Measurements from ENCODE around the gene CABCOCO1. TPM values are rescaled to one million over a fixed set of nuclear protein-coding genes. Genes with fewer than 3 reads are reported as not detected.

Gene CABCOCO1
- total and polyA plus RNA-seq, 9 of the 15 experiments (the other 6 are each of a cell fraction or from before 2014, with no cell fraction given): 0.04 TPM; not detected in 8

GRCh38 chr10:61613665-61614064 lies 49.1 kb upstream of the CABCOCO1 start:
- Histone ChIP-seq H3K9me3 (replicated peaks; ENCODE audit: control insufficient read depth, insufficient read depth, low read depth, low read length) (no peaks in the 10 kb centered on the region), H3K27me3 (ENCODE audit: control insufficient read depth in 2 of 2, insufficient read depth in 2 of 2, low read length in 2 of 2) (no peaks in the 10 kb centered on the region), H3K9me1 (ENCODE audit: control insufficient read depth, insufficient read depth, low read length) (no peaks in the 10 kb centered on the region), H3K27ac (ENCODE audit: extremely low read depth, low read depth, low read length) (no peak overlapping the region), H3K4me3 (no peak overlapping the region), H4K20me1 (replicated peaks; ENCODE audit: control insufficient read depth, insufficient read depth, low read length) (no peaks in the 10 kb centered on the region), H3K36me3 (ENCODE audit: control insufficient read depth, insufficient read depth, low read length) (no peaks in the 10 kb centered on the region), H3K4me2 (ENCODE audit: insufficient read depth, low read length) (no peak overlapping the region), H3K4me1 (replicated peaks in 1 of 2; ENCODE audit: control insufficient read depth in 2 of 2, insufficient read depth in 2 of 2, low read length in 2 of 2) (no peaks in the 10 kb centered on the region), H3K9ac (ENCODE audit: insufficient read depth in 1 of 2, low read depth in 2 of 2, low read length in 2 of 2) (no peak overlapping the region), H3K79me2 (ENCODE audit: control insufficient read depth, insufficient read depth, low read length) (no peaks in the 10 kb centered on the region), H2AFZ (ENCODE audit: low read depth, low read length) (no peak overlapping the region)
- DNase-seq (ENCODE audit: extremely low read depth in 1 of 4, low spot score in 3 of 4) (no peak), ATAC-seq (no peak), FAIRE-seq (no peak)
- TF ChIP-seq NCOA6 (IDR thresholded peaks at IDR 0.05) (no peak), IRF2 (CRISPR knock-in tag; IDR thresholded peaks at IDR 0.05) (no peak), ASH1L (IDR thresholded peaks at IDR 0.05; ENCODE audit: borderline replicate concordance, low read depth, partially characterized antibody) (no peak), THAP7 (CRISPR knock-in tag; IDR thresholded peaks at IDR 0.05) (no peak), CHD1 (IDR thresholded peaks at IDR 0.05; ENCODE audit: low read length) (no peak), COPS2 (conservative IDR thresholded peaks at IDR 0.05) (no peak), GTF2A2 (tag; IDR thresholded peaks at IDR 0.05) (no peak), PHF8 (IDR thresholded peaks at IDR 0.05; ENCODE audit: borderline replicate concordance, low read length) (no peak), PURB (CRISPR knock-in tag; IDR thresholded peaks at IDR 0.05; ENCODE audit: low read depth) (no peak), HBP1 (CRISPR knock-in tag; IDR thresholded peaks at IDR 0.05) (no peak), BCLAF1 (IDR thresholded peaks at IDR 0.05; ENCODE audit: borderline replicate concordance in 1 of 2, control insufficient read depth in 1 of 2, low read depth in 2 of 2, low read length in 1 of 2) (no peak), ZC3H11A (IDR thresholded peaks at IDR 0.05; ENCODE audit: low read depth, low read length) (no peak), SRSF3 (IDR thresholded peaks at IDR 0.05; ENCODE audit: insufficient read depth, low read length) (no peak), HCFC1 (IDR thresholded peaks at IDR 0.05; ENCODE audit: low read depth, low read length) (no peak), PHB2 (IDR thresholded peaks at IDR 0.05; ENCODE audit: low read depth) (no peak), ZBTB12 (CRISPR knock-in tag; IDR thresholded peaks at IDR 0.05) (no peak)
- 25% methylated on average over 2 of the region's 2 CpGs for WGBS (ENCODE audit: insufficient coverage, low coverage, missing lambda C conversion rate)
- ChIA-PET CTCF (ENCODE audit: low intra/inter-chr PET ratio) (no interaction called here), POLR2A (interaction anchor here (0.9 to 1.4 kb wide), 5 partner anchors 9 to 132 kb away, joined by 3 to 7 read pairs (median 3); no protein-coding TSS in a partner anchor)
- BruUV-seq (replicated peaks): no TSS peak
- intact Hi-C loops (cut with micrococcal nuclease) (loop anchor here (5.0 kb wide), 1 partner anchor 224 kb away; no protein-coding TSS in a partner anchor), in situ Hi-C loops (cut with MboI) (no loop called here)

Data from K562 (cell line).